Measurements from ENCODE around the gene UGT1A9. TPM values are rescaled to one million over a fixed set of nuclear protein-coding genes. Genes with fewer than 3 reads are reported as not detected.

Gene UGT1A9
- total and polyA plus RNA-seq, 2 donors = 0.09 to 0.27 TPM

GRCh38 chr2:233764264-233764663 lies 92.6 kb downstream of the UGT1A9 start:
- WGBS = 93% methylated on average over 7 of the region's 7 CpGs
- Histone ChIP-seq H3K4me1 (ENCODE audit: control insufficient read depth in 2 of 2, insufficient read depth in 2 of 2, low read length in 2 of 2) (no peaks in the 10 kb centered on the region), H3K36me3 (ENCODE audit: control insufficient read depth in 2 of 2, insufficient read depth in 2 of 2, low read length in 1 of 2) (no peaks in the 10 kb centered on the region), H3K4me3 (ENCODE audit: low read length in 2 of 2) (no peak overlapping the region), H3K27ac (ENCODE audit: low read depth in 1 of 2, low read length in 1 of 2) (no peak overlapping the region), H3K9me3 (ENCODE audit: control insufficient read depth in 2 of 2, insufficient read depth in 1 of 2, low read length in 1 of 2) (no peaks in the 10 kb centered on the region), H3K27me3 (ENCODE audit: control insufficient read depth in 2 of 2, insufficient read depth in 1 of 2, low read length in 1 of 2) (no peaks in the 10 kb centered on the region)
- DNase-seq (ENCODE audit: low read depth in 6 of 9, low spot score in 9 of 9) = no peak

- DNase-seq (ENCODE audit: low read depth in 6 of 9, low spot score in 9 of 9) = no peak
- H3K27me3 ChIP-seq (ENCODE audit: control insufficient read depth in 2 of 2, insufficient read depth in 1 of 2, low read length in 1 of 2) = no peaks in the 10 kb centered on the region
- no peak overlapping the region for H3K4me3 ChIP-seq (ENCODE audit: low read length in 2 of 2)
- H3K27ac ChIP-seq (ENCODE audit: low read depth in 1 of 2, low read length in 1 of 2) = no peak overlapping the region
- H3K4me1 ChIP-seq (ENCODE audit: control insufficient read depth in 2 of 2, insufficient read depth in 2 of 2, low read length in 2 of 2) = no peaks in the 10 kb centered on the region
- WGBS = 77% methylated on average over 3 of the region's 3 CpGs
- no peaks in the 10 kb centered on the region for H3K9me3 ChIP-seq (ENCODE audit: control insufficient read depth in 2 of 2, insufficient read depth in 1 of 2, low read length in 1 of 2)
- no peaks in the 10 kb centered on the region for H3K36me3 ChIP-seq (ENCODE audit: control insufficient read depth in 2 of 2, insufficient read depth in 2 of 2, low read length in 1 of 2)
Observed at GRCh38 chr2:233764761-233765160, 93.1 kb downstream of the UGT1A9 start.

GRCh38 chr2:233766416-233766815 lies 94.7 kb downstream of the UGT1A9 start:
- no peak for DNase-seq (ENCODE audit: low read depth in 6 of 9, low spot score in 9 of 9)
- no peak overlapping the region for H3K27ac ChIP-seq (ENCODE audit: low read depth in 1 of 2, low read length in 1 of 2)
- no peaks in the 10 kb centered on the region for H3K9me3 ChIP-seq (ENCODE audit: control insufficient read depth in 2 of 2, insufficient read depth in 1 of 2, low read length in 1 of 2)
- H3K36me3 ChIP-seq (ENCODE audit: control insufficient read depth in 2 of 2, insufficient read depth in 2 of 2, low read length in 1 of 2) = no peaks in the 10 kb centered on the region
- H3K4me3 ChIP-seq (ENCODE audit: low read length in 2 of 2) = no peak overlapping the region
- 87% methylated on average over 4 of the region's 4 CpGs for WGBS
- H3K4me1 ChIP-seq (ENCODE audit: control insufficient read depth in 2 of 2, insufficient read depth in 2 of 2, low read length in 2 of 2) = no peaks in the 10 kb centered on the region
- no peaks in the 10 kb centered on the region for H3K27me3 ChIP-seq (ENCODE audit: control insufficient read depth in 2 of 2, insufficient read depth in 1 of 2, low read length in 1 of 2)

GRCh38 chr2:233768076-233768475 lies 96.4 kb downstream of the UGT1A9 start:
- 78% methylated on average over 4 of the region's 4 CpGs for WGBS
- H3K4me1 ChIP-seq (ENCODE audit: control insufficient read depth in 2 of 2, insufficient read depth in 2 of 2, low read length in 2 of 2) = no peaks in the 10 kb centered on the region
- H3K27me3 ChIP-seq (ENCODE audit: control insufficient read depth in 2 of 2, insufficient read depth in 1 of 2, low read length in 1 of 2) = no peaks in the 10 kb centered on the region
- H3K4me3 ChIP-seq (ENCODE audit: low read length in 2 of 2) = no peak overlapping the region
- H3K27ac ChIP-seq (ENCODE audit: low read depth in 1 of 2, low read length in 1 of 2) = no peak overlapping the region
- no peaks in the 10 kb centered on the region for H3K36me3 ChIP-seq (ENCODE audit: control insufficient read depth in 2 of 2, insufficient read depth in 2 of 2, low read length in 1 of 2)
- no peaks in the 10 kb centered on the region for H3K9me3 ChIP-seq (ENCODE audit: control insufficient read depth in 2 of 2, insufficient read depth in 1 of 2, low read length in 1 of 2)
- no peak for DNase-seq (ENCODE audit: low read depth in 6 of 9, low spot score in 9 of 9)

GRCh38 chr2:233769260-233769659 lies 97.6 kb downstream of the UGT1A9 start:
- Histone ChIP-seq H3K27me3 (ENCODE audit: control insufficient read depth in 2 of 2, insufficient read depth in 1 of 2, low read length in 1 of 2) (no peaks in the 10 kb centered on the region), H3K9me3 (ENCODE audit: control insufficient read depth in 2 of 2, insufficient read depth in 1 of 2, low read length in 1 of 2) (no peaks in the 10 kb centered on the region), H3K4me3 (ENCODE audit: low read length in 2 of 2) (no peak overlapping the region), H3K27ac (ENCODE audit: low read depth in 1 of 2, low read length in 1 of 2) (no peak overlapping the region), H3K4me1 (ENCODE audit: control insufficient read depth in 2 of 2, insufficient read depth in 2 of 2, low read length in 2 of 2) (no peaks in the 10 kb centered on the region), H3K36me3 (ENCODE audit: control insufficient read depth in 2 of 2, insufficient read depth in 2 of 2, low read length in 1 of 2) (no peaks in the 10 kb centered on the region)
- no peak for DNase-seq (ENCODE audit: low read depth in 6 of 9, low spot score in 9 of 9)
- WGBS = 96% methylated on average over 9 of the region's 9 CpGs

- Histone ChIP-seq H3K36me3 (ENCODE audit: control insufficient read depth in 2 of 2, insufficient read depth in 2 of 2, low read length in 1 of 2) (no peaks in the 10 kb centered on the region), H3K27ac (ENCODE audit: low read depth in 1 of 2, low read length in 1 of 2) (no peak overlapping the region), H3K27me3 (ENCODE audit: control insufficient read depth in 2 of 2, insufficient read depth in 1 of 2, low read length in 1 of 2) (no peaks in the 10 kb centered on the region), H3K4me1 (ENCODE audit: control insufficient read depth in 2 of 2, insufficient read depth in 2 of 2, low read length in 2 of 2) (no peaks in the 10 kb centered on the region), H3K9me3 (ENCODE audit: control insufficient read depth in 2 of 2, insufficient read depth in 1 of 2, low read length in 1 of 2) (no peaks in the 10 kb centered on the region), H3K4me3 (ENCODE audit: low read length in 2 of 2) (no peak overlapping the region)
- WGBS = 95% methylated on average over 16 of the region's 16 CpGs
- DNase-seq (ENCODE audit: low read depth in 6 of 9, low spot score in 9 of 9) = no peak
Observed at GRCh38 chr2:233772153-233772552, 100.5 kb downstream of the UGT1A9 start.

- H3K9me3 ChIP-seq (ENCODE audit: control insufficient read depth in 2 of 2, insufficient read depth in 1 of 2, low read length in 1 of 2) = no peaks in the 10 kb centered on the region
- H3K27me3 ChIP-seq (ENCODE audit: control insufficient read depth in 2 of 2, insufficient read depth in 1 of 2, low read length in 1 of 2) = no peaks in the 10 kb centered on the region
- DNase-seq (ENCODE audit: low read depth in 6 of 9, low spot score in 9 of 9) = no peak
- H3K4me1 ChIP-seq (ENCODE audit: control insufficient read depth in 2 of 2, insufficient read depth in 2 of 2, low read length in 2 of 2) = no peaks in the 10 kb centered on the region
- WGBS = 74% methylated on average over 5 of the region's 5 CpGs
- H3K27ac ChIP-seq (ENCODE audit: low read depth in 1 of 2, low read length in 1 of 2) = no peak overlapping the region
- no peaks in the 10 kb centered on the region for H3K36me3 ChIP-seq (ENCODE audit: control insufficient read depth in 2 of 2, insufficient read depth in 2 of 2, low read length in 1 of 2)
- H3K4me3 ChIP-seq (ENCODE audit: low read length in 2 of 2) = no peak overlapping the region
Observed at GRCh38 chr2:233772583-233772982, 100.9 kb downstream of the UGT1A9 start.

GRCh38 chr2:233773854-233774253 lies 102.2 kb downstream of the UGT1A9 start:
- Histone ChIP-seq H3K36me3 (ENCODE audit: control insufficient read depth in 2 of 2, insufficient read depth in 2 of 2, low read length in 1 of 2) (no peaks in the 10 kb centered on the region), H3K4me1 (ENCODE audit: control insufficient read depth in 2 of 2, insufficient read depth in 2 of 2, low read length in 2 of 2) (no peaks in the 10 kb centered on the region), H3K9me3 (ENCODE audit: control insufficient read depth in 2 of 2, insufficient read depth in 1 of 2, low read length in 1 of 2) (no peaks in the 10 kb centered on the region), H3K27me3 (ENCODE audit: control insufficient read depth in 2 of 2, insufficient read depth in 1 of 2, low read length in 1 of 2) (no peaks in the 10 kb centered on the region), H3K4me3 (ENCODE audit: low read length in 2 of 2) (no peak overlapping the region), H3K27ac (ENCODE audit: low read depth in 1 of 2, low read length in 1 of 2) (no peak overlapping the region)
- 97% methylated on average over 5 of the region's 5 CpGs for WGBS
- DNase-seq (ENCODE audit: low read depth in 6 of 9, low spot score in 9 of 9) = no peak

- 97% methylated on average over 6 of the region's 6 CpGs for WGBS
- H3K27ac ChIP-seq (ENCODE audit: low read depth in 1 of 2, low read length in 1 of 2) = no peak overlapping the region
- H3K4me3 ChIP-seq (ENCODE audit: low read length in 2 of 2) = no peak overlapping the region
- H3K36me3 ChIP-seq (ENCODE audit: control insufficient read depth in 2 of 2, insufficient read depth in 2 of 2, low read length in 1 of 2) = no peaks in the 10 kb centered on the region
- no peak for DNase-seq (ENCODE audit: low read depth in 6 of 9, low spot score in 9 of 9)
- no peaks in the 10 kb centered on the region for H3K9me3 ChIP-seq (ENCODE audit: control insufficient read depth in 2 of 2, insufficient read depth in 1 of 2, low read length in 1 of 2)
- H3K27me3 ChIP-seq (ENCODE audit: control insufficient read depth in 2 of 2, insufficient read depth in 1 of 2, low read length in 1 of 2) = no peaks in the 10 kb centered on the region
- H3K4me1 ChIP-seq (ENCODE audit: control insufficient read depth in 2 of 2, insufficient read depth in 2 of 2, low read length in 2 of 2) = no peaks in the 10 kb centered on the region
Observed at GRCh38 chr2:233775414-233775813, 103.7 kb downstream of the UGT1A9 start.

GRCh38 chr2:233778030-233778429 lies 106.3 kb downstream of the UGT1A9 start, which contains the start of gene MROH2A:
TSS of gene MROH2A (plus strand) at chr2:233778330. CDS start at chr2:233779359, 1,029 bp downstream.
- DNase-seq (ENCODE audit: low read depth in 6 of 9, low spot score in 9 of 9) = no peak

More at GRCh38 chr2:233778030-233778429, 106.3 kb downstream of the UGT1A9 start, which contains the start of gene MROH2A:
- H3K4me1 ChIP-seq (ENCODE audit: control insufficient read depth in 2 of 2, insufficient read depth in 2 of 2, low read length in 2 of 2) = no peaks in the 10 kb centered on the region
- H3K9me3 ChIP-seq (ENCODE audit: control insufficient read depth in 2 of 2, insufficient read depth in 1 of 2, low read length in 1 of 2) = no peaks in the 10 kb centered on the region
- H3K27ac ChIP-seq (ENCODE audit: low read depth in 1 of 2, low read length in 1 of 2) = no peak within 1 kb of the TSS
- H3K27me3 ChIP-seq (ENCODE audit: control insufficient read depth in 2 of 2, insufficient read depth in 1 of 2, low read length in 1 of 2) = no peaks in the 10 kb centered on the region
- WGBS = 94% methylated on average over 2 of the region's 2 CpGs
- no peaks in the 10 kb centered on the region for H3K36me3 ChIP-seq (ENCODE audit: control insufficient read depth in 2 of 2, insufficient read depth in 2 of 2, low read length in 1 of 2)
- no peak within 1 kb of the TSS for H3K4me3 ChIP-seq (ENCODE audit: low read length in 2 of 2)

Data from thymus (tissue), 11 donors.